Limb (tissue), 2 donors: ENCODE measurements around the gene CPA2.
"Not testable (repeated sequence)": the region's sequence is repeated elsewhere in the genome, so short reads cannot be mapped to it uniquely, and the experiment has no call there.

Source experiments
- DNase-seq, 2 donors: peaks; one replicate each; pipeline ENCODE4 v3.0.0-alpha.2; 2016; ENCODE audit errors: extremely low spot score in 2 of 2

CPA2 gene

DNA sequence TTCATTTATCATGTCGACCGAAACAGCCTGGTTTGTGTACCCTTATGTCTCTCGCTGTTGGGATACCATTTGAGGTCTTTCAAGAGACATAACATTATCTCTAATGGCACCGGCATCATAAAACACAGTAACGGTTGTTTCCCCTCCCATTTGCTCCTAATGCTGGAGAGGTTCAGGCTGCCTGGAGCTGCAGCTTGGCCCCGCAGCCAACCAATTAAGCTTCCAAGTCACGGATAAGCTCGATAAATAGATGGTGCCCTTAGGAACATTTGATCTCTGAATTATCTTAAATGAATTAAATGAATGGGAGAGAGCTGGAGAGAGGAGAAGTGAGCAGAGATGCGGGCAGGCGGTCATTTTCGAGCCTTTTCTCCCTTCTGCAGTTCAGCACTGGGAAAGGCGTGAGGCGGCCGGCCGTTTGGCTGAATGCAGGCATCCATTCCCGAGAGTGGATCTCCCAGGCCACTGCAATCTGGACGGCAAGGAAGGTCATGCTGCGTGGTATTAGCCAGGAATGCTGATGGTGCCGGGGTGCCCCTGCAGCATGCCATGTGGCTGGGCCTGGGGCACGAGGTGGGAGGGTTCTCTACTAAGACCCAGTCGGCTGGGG is 38.9 kb downstream of the CPA2 start:
- peak in 1 of 2 donors; percentile 44 for DNase-seq

DNA sequence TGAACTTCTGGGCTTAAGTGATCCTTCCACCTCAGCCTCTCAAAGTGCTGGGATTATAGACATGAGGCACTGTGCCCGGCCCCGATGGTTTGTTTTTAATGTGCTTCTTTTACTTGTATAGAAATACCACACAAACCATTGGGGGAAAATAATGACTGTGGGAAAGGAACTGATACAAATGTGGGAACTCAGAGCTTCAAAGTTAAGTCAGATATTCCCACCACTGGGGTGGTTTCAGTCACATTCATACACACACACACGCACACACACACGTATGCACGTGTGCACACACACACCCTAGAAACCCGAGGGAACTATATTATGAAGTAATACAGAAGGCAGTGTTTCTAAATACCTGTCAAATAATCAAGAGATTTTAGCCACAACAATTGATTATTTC is 43.3 kb downstream of the CPA2 start:
- DNase-seq, result no peak

DNA sequence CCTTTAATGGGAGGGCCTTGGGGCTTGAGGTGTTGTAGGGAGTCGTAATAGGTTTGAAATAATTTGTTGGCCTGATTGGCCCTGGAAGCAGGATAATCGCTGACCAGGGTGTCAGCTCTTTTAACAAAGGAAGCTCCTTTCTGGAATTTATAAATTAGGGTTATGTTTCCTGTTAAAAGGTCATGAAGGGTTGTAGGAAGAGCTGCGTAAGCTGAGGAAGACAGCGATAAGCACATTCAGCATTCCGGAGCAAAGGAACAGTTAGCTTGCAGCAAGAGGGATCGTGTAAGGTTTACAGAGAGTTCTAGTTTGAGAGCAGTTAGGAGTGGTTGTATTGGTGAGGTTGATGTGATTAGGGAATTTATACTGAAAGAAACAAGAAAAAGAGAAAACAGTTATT is 47.6 kb downstream of the CPA2 start:
- no peak for DNase-seq

DNA sequence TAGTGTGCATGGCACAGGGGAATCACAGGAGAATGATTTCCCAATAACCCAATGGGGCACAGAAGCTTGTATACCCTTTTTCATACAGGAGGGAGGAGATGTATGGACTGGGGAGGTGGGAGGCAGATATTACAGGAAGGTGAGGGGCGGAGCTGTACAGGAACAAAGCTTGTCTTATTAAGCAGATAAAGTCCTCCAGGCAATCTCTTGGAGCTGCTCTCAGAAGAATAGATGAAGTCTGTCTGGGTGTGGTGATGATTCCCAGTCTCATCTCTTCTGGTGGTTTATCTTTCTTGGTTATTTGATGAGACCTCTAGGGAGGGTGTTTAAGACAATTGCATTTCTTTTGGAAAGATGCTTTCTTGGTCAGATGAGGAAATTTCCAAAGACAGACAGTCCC is 52.9 kb downstream of the CPA2 start:
- no peak for DNase-seq

DNA sequence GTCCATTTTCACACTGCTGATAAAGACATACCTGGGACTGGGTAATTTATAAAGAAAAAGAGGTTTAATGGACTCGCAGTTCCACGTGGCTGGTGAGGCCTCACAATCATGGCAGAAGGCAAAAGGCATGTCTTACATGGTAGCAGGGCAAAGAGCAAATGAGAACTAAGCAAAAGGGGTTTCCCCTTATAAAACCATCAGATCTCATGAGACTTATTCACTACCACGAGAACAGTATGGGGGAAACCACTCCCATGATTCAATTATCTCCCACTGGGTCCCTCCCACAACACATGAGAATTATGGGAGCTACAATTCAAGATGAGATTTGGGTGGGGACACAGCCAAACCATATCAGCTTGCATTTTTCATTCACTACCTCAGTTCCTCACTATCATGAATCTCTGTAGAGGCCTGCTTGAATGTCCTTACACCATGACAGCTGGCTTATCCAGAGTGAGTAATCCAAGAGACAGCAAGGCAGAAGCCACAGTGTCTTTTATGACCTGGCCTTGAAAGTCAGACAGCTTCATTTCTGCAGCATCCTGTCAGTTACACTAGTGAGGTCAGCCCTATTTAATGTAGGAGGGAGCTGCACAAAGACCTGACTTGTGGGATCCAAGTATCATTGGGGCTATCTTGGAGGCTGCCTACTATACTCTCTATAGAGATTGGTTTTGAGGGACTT is 55.0 kb downstream of the CPA2 start:
- DNase-seq, result not testable (repeated sequence)

DNA sequence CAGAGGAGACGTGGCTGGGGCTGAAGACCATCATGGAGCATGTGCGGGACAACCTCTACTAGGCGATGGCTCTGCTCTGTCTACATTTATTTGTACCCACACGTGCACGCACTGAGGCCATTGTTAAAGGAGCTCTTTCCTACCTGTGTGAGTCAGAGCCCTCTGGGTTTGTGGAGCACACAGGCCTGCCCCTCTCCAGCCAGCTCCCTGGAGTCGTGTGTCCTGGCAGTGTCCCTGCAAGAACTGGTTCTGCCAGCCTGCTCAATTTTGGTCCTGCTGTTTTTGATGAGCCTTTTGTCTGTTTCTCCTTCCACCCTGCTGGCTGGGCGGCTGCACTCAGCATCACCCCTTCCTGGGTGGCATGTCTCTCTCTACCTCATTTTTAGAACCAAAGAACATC is 56.0 kb downstream of the CPA2 start:
- no peak for DNase-seq

DNA sequence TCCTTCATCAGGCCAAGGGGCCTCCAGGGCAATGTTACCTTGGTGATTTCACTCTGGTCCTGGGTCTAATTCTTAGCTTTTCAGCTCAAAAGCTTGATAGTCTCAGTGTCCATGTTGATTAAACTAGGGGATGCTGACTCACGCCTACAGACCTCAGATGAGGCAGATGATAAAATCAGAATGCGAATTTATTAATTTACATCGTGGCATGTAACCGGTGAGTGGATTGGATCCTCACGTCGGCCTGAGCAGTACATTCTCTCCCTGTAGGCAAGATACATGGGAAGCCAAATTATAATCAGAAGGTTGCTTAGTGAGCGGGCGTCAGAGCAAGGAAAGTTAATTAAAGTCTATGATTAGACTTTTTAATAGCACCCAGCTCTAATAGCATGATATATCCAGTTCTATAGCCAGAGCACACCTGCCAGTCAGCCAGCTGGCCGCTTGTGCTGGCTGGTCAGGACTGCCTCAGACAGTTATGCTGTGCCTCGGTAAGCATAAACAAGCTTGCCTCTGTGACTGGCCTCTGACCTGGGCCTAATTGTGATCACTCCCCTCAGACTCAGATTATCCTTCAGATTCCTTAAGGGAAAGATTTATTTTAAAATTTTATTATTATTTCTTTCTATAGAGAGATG is 57.8 kb downstream of the CPA2 start:
- DNase-seq, result no peak

DNA sequence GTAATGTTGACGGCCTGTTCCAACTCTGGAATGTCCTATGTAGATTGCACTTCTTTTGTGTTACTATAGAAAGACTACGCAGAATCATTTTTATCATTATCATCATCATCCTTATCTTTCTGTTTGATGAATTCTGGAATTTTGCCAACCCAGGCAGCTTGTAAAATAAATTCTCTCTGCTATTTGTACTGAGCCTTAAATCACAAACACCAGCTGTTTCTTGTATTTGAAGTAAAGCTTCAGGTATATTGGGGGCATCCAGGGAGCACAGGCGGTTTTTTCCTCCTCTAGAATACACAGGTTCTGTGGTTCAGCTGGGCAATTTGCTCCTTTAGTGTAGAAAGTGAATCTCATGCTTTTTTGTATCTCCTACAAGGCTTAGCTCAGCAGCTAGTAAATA is 63.0 kb downstream of the CPA2 start:
- DNase-seq, result no peak

DNA sequence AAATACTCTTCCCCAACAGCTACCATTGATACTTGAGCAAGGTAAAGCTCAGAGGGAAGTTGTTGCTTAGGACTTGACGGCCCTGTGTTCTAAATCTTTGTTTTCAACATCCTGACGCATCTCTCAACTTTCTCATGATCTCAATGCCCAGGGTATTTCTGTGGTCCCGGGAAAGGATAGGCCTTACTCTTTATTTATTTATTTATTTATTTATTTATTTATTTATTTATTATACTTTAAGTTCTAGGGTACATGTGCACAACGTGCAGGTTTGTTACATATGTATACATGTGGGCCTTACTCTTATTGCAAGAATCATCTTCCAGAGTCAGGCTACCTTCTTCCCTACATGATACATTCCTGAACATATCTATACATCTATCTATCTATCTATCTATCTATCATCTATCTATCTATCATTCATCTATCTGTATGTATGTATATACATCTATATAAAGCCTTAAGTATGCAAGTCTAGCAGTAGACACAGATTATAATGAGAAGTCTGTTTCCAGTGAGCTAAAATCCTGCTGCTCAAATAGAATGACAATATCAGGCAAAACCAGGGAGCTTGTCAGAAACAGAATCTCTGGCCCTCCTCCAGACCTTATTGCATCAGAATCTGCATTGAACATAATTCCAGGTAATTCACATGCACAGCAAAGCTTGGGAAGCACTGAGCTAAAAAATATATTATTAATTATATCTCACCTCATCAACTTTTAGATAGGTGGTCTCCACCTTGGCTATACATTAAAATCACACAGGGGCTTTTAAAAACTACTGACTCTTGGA is 65.8 kb downstream of the CPA2 start:
- no peak for DNase-seq

DNA sequence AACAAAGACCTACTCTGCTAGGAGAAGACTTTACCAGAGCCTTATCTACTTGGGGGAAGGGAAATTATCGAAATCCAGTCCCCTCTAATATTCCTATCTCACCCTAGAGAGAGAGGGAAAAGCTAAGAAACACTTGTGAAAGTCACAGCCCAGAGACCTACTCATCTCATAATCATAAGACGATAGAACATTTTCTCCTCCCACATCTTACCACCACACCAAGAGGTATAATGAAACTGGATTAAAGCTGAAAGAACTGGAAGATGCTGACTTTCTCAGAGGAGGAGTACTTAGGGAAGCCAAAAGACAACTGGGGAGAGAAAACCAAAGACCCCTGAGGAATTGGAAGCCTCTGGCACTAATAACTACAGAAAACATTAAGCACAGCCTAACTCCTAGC is 67.2 kb downstream of the CPA2 start:
- DNase-seq, result no peak

DNA sequence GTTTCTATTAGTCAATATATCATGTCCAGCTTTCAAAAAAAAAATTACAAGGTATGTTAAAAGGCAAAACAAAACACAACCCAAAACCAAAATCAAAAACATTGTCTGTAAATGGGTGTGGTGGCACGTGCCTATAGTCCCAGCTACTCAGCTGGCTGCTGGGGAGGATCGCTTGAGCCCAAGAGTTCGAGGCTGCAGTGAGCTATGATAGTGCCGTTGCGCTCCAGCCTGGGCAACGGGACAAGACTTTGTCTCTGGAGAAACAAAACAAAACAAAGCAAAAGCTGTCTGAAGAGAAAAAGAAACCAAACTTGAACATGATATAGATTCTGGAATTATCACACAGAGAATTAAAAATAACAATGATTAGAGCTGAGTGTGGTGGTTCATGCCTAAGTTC is 67.6 kb downstream of the CPA2 start:
- peak in 1 of 2 donors; percentile 19 for DNase-seq

DNA sequence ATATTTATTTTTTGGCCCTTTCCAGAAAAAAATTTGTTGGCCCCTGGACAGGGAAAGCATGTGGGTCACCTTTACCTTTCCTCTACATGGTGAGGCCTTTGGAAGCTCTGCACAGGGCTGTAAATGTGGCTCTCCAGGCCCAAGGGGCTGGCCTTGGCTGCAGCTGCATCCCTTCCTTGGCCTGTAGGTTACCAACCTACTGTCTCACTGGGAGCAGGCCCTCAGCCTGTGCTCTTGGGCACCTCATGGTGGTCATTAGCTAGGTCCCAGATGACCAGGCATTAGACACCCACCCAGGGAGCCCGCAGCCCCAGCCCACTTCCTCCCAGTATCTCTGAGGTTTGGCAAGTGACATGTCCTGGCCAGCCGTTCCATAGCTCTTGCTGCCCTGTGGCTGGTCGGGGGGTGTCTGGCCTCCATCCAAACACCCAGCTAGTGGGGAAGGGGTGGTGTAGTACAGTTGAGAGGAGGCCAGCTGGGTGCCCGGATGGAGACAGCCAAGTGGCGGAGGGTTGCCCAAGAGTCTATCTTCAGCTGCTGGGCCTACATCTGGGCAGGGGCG is 70.8 kb downstream of the CPA2 start:
- DNase-seq, result no peak

DNA sequence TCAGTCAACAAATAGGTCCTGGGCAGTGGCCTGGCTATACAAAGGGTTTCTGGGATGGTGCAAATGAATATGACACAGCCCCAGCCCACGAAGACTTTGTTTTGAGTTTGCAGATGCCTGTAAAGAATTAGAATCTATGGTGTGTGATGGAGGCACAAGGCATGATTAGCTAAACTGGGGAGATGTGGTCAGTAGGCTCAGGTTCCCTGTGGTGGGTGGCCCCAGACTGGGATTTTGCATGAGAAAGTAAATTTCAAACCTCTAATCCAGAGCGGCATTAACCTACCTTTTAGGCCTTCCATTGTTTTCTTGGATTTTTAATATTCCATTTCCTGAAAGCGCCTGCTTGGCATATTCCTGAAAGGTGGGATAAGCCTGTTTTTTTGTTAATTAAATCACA is 71.6 kb downstream of the CPA2 start:
- no peak for DNase-seq
